ENCODE measurements around the gene UBE3A.

Gene UBE3A

DNA sequence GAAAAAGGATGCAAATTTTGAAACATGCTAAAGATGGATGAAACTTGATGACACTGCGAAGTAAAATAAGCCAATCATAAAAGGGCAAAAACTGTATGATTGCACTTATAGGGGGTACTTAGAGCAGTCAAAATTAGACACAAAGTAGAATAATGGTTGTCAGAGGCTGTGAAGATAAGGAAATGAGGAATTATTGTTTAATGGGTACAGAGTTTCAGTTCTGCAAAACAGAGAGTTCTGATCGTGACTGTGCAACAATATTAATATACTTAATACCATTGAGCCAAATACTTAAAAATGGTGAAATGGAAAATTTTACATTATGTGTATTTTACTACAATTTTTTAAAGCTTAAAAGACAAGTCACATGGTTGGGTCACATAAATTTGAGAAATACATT lies 35.1 kb downstream of the UBE3A start:
- no peak for DNase-seq (ENCODE audit: low read depth)

DNA sequence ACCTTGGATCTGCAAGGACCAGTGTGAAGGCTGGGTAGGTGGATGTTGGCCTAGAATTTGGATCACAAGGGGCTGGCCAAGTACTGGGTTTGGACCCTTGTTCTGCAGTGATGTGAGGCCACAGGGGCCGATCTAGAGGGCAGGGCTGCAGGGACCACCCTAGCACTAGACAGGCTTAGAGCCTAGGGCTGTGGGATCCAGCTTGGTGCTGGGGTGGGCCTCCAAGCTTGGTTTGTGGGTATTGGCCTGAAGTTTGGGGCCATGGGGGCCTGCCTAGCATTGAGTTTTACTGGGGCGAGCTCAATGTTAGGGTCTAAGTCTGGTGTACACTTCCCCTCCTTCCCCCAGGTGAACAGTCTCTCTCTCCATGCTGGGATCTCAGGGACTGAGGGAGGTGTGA lies 36.5 kb downstream of the UBE3A start:
- no peak for DNase-seq (ENCODE audit: low read depth)

DNA sequence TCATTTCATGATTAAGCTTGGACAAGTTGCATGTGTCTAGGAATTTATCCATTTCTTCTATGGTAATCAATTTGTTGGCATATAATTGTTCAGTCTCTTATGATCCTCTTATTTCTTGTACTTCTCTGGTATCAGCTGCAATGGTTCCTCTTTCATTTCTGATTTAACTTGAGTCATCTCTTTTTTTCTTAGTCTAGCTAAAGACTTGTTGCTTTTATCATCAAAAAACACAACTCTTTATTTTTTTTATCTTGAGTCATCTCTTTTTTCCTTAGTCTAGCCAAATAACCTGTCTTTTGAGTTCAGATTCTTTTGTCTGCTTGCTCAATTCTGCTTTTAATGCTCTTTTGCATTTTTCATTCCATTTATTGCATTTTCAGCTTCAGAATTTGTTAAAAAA lies 37.3 kb downstream of the UBE3A start:
- DNase-seq (ENCODE audit: low read depth) = no peak

GRCh38 chr15:25397100-25397499 lies 41.7 kb downstream of the UBE3A start:
- DNase-seq (ENCODE audit: low read depth) = no peak

DNA sequence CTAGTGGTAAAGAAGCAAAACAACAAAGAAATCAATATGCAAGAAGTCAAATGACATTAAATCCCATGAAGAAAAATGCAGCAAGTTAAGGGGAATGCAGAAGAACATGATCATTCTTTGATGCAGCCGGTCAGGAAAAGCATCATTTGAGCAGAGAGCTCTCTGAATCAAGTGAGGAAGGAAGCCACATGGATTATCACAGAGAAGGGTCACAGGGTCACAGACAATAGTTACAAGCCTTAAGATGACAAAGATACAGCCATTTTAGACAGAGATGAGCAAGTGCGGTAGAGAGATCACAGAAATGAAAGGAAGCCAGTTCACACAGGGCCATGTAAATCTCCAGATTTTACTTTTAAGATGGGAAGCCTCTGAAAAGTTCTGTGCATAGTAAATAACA lies 43.9 kb downstream of the UBE3A start:
- no peak for DNase-seq (ENCODE audit: low read depth)

GRCh38 chr15:25392806-25393205 lies 46.0 kb downstream of the UBE3A start:
- no peak for DNase-seq (ENCODE audit: low read depth)

- DNase-seq (ENCODE audit: low read depth) = no peak
Measured at GRCh38 chr15:25391971-25392721, 46.7 kb downstream of the UBE3A start.

DNA sequence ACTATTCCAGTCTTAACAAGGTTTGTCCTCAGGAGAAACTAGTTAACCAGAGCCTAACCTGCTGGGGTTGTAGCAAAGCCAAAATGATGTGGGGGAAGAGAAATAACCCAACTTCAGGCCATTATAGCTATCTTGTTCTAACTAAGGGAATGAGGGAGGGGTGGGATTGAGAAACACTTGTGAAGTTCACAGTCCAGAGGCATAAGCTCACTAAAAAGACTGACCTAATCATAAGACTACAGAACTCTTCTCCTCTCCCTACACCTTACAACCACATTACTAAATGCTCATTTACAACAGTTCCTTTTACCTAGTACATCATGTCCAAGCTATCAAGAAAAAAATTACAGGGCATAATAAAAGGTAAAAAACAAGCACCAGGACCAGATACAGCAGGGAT lies 52.8 kb downstream of the UBE3A start:
- no peak for DNase-seq (ENCODE audit: low read depth)

DNA sequence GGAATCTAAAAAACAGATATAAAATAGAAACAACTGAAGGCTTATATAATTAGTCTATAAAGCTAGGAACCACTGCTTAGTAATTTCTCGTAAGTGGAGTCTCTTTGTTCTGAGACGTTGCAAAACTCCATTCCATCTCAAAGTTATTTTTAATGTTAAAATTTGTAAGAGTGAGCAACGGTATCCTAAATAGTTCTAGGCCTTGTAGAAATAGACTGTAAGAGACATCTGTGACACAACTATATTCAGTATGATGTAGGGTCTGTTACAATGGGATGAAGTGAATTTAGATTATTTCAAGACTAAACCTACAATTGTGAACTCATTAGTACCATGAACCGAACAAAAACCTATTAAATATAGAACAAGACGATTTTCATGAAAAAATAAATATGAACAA lies 57.2 kb downstream of the UBE3A start:
- DNase-seq (ENCODE audit: low read depth) = no peak

DNA sequence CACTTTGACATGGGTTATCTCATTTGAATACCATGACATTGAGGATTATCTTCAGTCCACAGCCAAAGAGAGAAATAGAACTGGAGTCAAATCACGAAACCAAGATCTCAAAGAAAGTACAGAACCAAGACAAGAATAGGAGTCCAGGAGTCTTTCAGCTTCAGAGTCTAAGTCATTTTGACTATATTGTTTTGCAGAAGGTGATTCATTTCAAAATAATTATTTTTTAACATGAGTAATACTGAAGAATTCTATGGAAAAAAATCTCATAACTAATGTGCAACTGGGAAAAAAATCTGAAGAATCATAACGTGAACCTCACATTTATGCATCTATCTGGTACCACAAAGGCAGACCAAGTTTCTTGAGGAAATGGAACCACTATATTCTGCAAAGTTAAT lies 60.3 kb downstream of the UBE3A start:
- DNase-seq (ENCODE audit: low read depth) = no peak

DNA sequence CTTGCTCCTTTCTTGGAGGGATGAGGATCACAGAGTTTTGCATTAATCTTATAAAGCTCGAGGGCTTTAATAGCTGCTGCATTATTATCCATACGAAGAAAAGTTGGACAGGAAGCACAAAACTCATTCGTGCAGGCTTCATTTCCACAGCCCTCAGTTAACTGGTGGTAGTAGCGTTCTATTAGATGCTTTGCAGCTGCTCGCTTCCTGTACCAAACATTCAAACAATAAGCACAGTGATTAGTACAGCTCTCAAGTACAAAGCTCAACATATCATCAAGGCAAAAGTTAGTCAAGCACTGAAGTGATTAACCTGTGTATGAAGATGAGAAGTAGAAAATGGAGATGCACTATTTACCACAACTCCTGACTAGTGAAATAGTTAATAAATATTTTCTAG lies 63.3 kb downstream of the UBE3A start:
- no peak for DNase-seq (ENCODE audit: low read depth)

GRCh38 chr15:25374143-25374542 lies 64.7 kb downstream of the UBE3A start:
- no peak for DNase-seq (ENCODE audit: low read depth)

- no peak for DNase-seq (ENCODE audit: low read depth)
Measured at GRCh38 chr15:25372298-25372697, 66.5 kb downstream of the UBE3A start.

DNA sequence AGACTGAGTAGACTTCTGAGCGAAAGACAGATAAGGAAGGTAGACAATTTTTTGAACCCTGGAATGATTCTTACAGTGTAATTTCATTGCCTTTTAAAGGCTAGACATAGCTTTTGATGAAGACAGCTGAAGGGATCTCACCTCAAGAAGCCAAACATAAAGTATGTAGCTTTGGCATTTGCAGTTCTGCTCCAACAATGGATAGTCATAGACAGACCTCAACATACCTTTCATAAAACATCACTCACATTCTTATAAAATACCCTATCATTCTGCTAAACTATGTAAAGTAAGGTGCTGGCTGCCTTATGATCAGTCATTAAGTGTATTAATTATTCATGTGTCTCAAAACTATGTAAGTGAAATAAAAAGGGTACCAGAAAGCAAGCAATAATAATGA lies 70.0 kb downstream of the UBE3A start:
- DNase-seq (ENCODE audit: low read depth) = no peak

GRCh38 chr15:25366058-25366457 lies 72.8 kb downstream of the UBE3A start:
- DNase-seq (ENCODE audit: low read depth) = no peak

GRCh38 chr15:25362545-25362944 lies 76.3 kb downstream of the UBE3A start:
- DNase-seq (ENCODE audit: low read depth) = no peak

- no peak for DNase-seq (ENCODE audit: low read depth)
Measured at GRCh38 chr15:25347707-25348106, 91.1 kb downstream of the UBE3A start.

DNA sequence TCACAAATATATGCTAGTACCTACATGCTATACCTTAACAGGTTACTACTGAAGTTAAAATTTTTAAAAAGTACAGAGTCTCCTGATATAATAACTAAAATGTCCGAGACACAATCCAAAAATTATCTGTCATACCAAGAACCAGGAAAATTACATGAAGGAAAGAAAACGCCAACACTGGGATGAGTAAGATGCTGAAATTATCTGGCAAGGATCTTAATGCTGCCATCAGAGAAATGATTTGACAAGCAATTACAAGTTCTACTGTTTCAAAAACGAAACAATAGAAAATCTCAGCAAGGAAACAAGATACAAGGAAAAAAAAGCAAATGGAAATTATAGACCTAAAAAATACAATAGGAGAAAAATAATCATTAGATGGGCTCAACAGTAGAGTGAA lies 92.5 kb downstream of the UBE3A start:
- no peak for DNase-seq (ENCODE audit: low read depth)

DNA sequence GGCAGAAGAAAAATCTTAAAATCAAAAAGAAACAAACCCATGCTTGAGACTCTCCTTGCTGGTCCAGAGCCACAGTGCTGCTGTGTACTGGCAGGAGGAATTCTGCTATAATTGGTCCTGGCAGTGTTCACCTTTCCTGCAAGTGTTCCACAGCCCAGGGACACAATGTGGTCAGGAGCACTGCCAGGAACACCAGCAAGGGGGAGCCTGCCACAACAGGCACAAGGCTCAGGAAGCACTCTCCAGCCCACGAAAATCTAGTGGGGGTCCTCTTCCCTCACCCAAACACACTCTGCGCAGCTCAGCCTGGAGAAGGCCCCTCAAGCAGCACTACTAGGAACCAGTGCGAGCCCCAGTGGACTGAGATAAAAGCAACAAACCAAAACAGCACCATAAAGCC lies 92.9 kb downstream of the UBE3A start:
- DNase-seq (ENCODE audit: low read depth) = no peak

DNA sequence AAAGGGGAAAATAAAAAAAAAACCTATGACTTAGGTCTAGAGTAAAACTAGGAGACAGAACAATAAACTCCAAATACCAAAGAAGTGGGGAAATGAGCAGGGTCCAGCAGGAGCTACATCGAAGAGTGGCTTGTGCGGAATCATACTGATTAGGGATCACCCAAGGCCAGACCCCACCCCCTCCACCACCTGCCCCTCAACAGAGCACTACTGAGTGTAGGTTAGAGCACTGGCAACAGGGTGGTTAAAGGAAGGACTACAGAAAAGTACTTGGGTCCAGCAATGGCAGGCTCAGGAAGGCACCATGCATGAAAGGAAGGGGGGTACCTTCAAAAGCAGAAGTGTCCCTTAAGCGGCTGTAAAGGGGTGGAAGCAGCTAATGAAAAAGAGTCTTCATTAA lies 96.2 kb downstream of the UBE3A start:
- DNase-seq (ENCODE audit: low read depth) = no peak

DNA sequence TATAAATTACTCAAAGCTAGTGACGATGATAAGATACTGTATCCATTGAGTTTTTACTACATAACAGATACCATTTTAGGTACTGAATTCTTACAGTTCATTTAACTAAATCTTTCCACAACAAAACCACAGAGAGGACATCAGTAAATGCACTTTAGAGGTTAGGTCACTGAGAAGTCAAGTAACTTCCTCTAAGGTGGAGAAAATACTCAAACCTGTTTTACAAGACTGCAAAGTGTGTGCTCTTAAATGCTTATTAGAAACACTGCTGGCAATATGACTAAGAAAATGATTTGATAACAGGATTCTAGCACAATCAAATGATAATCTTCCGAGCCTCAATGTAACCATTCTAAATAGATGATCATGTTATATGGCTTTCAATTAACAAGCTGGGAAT lies 99.4 kb downstream of the UBE3A start:
- DNase-seq (ENCODE audit: low read depth) = no peak

DNA sequence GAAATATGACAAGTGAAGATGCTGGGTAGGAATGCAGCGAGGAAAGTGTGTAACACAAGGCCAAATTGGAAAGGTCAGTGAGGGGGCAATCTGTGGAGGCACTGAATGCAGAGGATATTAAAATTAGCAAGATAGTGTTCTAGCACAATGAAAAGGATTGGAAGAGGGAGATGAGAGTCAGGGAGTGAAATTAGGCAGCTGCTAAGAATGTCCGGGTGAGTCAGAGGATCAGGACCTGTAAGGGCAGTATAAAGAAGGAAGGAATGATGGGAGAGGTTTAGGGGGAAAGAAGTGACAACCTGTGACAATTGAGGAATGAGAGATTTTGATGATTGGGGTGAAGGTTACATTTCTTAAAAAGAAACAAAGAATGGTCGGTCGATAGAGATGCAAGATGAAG lies 103.5 kb downstream of the UBE3A start:
- no peak for DNase-seq (ENCODE audit: low read depth)

DNA sequence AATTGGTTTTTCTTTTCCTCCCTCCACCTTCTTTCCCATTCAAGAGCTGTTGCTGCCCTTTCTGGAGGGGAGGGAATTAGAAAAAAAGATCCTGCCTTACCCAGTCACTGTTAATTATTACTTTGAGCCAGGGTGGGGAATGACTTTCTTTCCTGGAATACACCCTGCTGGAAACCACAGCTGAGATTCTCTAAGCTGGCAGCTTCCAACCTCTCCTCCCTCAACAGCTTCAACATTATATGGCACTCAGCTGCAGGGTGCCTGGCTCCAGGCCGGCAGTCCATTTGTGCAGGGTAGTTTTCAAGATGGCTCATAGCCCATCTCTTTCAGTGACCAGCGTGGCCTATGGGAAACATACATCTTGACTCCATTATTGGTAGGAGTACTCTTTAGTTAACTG lies 105.8 kb downstream of the UBE3A start:
- DNase-seq (ENCODE audit: low read depth) = no peak

DNA sequence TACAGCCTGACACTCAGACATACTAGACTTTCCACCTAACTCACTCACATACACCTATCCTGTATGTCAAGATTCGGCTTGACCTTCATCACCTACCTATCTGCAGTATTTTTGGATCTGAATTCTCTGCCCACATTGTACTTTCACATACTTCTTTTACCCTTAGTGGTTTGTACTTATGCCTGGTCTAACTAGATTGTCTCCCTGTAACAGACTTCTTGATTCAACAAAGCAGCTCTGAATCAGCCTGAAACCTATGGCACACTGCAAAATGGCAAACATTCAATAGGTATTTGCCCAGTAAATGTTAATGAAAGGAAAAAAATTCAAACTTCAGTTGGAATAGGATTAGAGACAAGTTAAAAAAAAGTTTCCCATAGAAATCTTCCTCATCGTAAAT lies 106.5 kb downstream of the UBE3A start:
- DNase-seq (ENCODE audit: low read depth) = no peak

DNA sequence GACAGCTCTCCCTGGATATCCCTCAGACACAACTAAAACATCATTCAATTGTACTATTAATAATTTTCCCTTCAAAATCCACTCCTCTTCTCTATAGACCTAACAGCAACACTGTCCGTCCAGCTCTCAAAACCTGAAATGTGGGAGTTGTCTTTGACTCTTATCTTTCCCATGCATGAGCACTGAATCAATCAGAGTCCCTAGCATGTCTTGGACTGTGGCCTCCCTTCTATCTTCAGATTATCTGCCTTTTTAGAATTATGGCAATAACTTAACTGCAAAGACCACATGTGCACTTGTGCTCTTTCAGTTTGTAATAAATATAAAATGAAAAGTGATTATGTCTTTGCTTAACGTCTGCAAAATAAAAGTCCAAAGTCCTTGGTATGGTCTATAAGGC lies 107.0 kb downstream of the UBE3A start:
- no peak for DNase-seq (ENCODE audit: low read depth)
